ENCODE results near the gene PRPH. TPM values are rescaled to one million over a fixed set of nuclear protein-coding genes. Genes with fewer than 3 reads are reported as not detected.

PRPH gene
- total and polyA plus RNA-seq, 2 of the 13 experiments (the other 11 are each of a cell fraction or from before 2014, with no cell fraction given): 0.12 TPM; not detected in 1

DNA sequence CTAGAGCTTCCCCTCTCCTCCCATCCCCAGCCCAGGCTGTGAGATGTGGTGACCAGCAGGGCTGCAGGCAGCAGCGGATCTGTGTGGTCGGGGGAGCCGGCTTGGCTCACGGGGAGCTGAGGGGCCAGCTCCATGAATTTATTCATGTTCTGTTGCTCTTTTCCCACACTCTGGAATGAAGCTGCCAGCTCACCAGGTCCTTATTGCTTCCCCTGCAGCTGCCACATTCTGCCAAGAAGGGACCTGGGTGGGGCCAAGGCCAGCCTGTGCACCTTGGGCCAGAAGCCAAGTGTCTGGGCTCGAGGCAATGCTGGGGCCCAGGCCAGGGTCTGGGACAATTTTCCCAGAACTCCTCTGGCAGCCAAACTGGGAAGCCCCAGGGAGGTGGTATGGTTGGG lies 44.5 kb downstream of the PRPH start (continued):
- TF ChIP-seq, protein P1, sequence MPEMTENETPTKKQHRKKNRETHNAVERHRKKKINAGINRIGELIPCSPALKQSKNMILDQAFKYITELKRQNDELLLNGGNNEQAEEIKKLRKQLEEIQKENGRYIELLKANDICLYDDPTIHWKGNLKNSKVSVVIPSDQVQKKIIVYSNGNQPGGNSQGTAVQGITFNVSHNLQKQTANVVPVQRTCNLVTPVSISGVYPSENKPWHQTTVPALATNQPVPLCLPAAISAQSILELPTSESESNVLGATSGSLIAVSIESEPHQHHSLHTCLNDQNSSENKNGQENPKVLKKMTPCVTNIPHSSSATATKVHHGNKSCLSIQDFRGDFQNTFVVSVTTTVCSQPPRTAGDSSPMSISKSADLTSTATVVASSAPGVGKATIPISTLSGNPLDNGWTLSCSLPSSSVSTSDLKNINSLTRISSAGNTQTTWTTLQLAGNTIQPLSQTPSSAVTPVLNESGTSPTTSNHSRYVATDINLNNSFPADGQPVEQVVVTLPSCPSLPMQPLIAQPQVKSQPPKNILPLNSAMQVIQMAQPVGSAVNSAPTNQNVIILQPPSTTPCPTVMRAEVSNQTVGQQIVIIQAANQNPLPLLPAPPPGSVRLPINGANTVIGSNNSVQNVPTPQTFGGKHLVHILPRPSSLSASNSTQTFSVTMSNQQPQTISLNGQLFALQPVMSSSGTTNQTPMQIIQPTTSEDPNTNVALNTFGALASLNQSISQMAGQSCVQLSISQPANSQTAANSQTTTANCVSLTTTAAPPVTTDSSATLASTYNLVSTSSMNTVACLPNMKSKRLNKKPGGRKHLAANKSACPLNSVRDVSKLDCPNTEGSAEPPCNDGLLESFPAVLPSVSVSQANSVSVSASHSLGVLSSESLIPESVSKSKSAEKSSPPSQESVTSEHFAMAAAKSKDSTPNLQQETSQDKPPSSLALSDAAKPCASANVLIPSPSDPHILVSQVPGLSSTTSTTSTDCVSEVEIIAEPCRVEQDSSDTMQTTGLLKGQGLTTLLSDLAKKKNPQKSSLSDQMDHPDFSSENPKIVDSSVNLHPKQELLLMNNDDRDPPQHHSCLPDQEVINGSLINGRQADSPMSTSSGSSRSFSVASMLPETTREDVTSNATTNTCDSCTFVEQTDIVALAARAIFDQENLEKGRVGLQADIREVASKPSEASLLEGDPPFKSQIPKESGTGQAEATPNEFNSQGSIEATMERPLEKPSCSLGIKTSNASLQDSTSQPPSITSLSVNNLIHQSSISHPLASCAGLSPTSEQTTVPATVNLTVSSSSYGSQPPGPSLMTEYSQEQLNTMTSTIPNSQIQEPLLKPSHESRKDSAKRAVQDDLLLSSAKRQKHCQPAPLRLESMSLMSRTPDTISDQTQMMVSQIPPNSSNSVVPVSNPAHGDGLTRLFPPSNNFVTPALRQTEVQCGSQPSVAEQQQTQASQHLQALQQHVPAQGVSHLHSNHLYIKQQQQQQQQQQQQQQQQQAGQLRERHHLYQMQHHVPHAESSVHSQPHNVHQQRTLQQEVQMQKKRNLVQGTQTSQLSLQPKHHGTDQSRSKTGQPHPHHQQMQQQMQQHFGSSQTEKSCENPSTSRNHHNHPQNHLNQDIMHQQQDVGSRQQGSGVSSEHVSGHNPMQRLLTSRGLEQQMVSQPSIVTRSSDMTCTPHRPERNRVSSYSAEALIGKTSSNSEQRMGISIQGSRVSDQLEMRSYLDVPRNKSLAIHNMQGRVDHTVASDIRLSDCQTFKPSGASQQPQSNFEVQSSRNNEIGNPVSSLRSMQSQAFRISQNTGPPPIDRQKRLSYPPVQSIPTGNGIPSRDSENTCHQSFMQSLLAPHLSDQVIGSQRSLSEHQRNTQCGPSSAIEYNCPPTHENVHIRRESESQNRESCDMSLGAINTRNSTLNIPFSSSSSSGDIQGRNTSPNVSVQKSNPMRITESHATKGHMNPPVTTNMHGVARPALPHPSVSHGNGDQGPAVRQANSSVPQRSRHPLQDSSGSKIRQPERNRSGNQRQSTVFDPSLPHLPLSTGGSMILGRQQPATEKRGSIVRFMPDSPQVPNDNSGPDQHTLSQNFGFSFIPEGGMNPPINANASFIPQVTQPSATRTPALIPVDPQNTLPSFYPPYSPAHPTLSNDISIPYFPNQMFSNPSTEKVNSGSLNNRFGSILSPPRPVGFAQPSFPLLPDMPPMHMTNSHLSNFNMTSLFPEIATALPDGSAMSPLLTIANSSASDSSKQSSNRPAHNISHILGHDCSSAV (CRISPR knock-in tag; IDR thresholded peaks at IDR 0.05; ENCODE audit: borderline replicate concordance): no peak
- TF ChIP-seq RARG (CRISPR knock-in tag; IDR thresholded peaks at IDR 0.05; ENCODE audit: low read depth): no peak
- TF ChIP-seq SIX1 (CRISPR knock-in tag; IDR thresholded peaks at IDR 0.05; ENCODE audit: borderline replicate concordance): no peak

Measured in HepG2 (cell line).